Midbrain (tissue), 1 donor: ENCODE measurements around the gene TLCD4.
"Not testable (repeated sequence)": the region's sequence is repeated elsewhere in the genome, so short reads cannot be mapped to it uniquely, and the experiment has no call there.

ENCODE experiments used
- DNase-seq: peaks from one replicate; lab custom pipeline; 2025; lab: John Stamatoyannopoulos, UW

The TLCD4 gene, protein sequence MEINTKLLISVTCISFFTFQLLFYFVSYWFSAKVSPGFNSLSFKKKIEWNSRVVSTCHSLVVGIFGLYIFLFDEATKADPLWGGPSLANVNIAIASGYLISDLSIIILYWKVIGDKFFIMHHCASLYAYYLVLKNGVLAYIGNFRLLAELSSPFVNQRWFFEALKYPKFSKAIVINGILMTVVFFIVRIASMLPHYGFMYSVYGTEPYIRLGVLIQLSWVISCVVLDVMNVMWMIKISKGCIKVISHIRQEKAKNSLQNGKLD

DNA sequence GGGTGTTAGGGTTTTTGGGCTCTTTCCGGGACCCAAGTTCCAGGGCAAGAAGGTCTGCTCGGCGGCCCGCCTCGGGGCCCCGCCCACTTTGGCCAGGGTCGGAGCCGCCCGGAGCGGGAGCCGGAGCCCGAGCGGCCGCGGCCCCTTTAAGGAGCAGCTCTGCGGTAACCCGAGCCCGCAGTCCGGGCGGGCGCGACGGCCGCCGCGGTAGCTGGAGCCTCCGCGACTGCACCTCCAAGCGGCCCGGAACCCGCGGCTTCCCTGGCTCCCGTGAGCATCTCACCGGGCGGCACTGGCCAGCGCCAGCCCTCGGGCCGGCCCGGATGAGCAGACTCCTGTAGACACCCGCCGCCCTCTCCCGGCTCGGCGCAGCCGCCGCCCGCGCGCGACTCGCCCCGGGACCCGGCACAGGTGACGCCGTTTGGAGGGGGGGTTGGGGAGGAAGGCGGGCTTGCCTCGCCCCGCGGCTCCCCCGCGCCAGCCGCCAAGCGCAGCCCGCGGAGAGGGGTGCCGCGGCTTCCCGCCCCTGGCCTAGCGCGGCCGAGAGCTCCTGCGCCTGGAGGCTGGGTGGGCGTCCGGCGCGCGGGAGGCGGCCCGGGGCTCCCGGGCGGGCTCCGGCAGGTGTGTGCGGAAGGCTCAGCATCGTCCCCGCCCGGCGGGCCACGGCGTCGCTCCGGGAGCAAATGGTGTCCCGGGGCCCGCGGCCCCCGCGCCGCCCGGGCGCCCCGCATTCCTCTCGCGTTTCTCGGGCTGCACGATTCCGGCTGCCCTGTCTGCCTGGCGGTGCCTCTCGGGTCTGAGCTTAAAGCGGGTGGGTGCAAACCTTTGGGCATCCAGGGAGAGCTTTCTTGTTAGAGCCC, at the start of gene TLCD4:
Gene TLCD4, plus strand, starts transcription at position 149 of the 860 bp plus-strand sequence. CDS start 26,547 bp downstream, outside the sequence.
- peak; percentile 70 for DNase-seq

DNA sequence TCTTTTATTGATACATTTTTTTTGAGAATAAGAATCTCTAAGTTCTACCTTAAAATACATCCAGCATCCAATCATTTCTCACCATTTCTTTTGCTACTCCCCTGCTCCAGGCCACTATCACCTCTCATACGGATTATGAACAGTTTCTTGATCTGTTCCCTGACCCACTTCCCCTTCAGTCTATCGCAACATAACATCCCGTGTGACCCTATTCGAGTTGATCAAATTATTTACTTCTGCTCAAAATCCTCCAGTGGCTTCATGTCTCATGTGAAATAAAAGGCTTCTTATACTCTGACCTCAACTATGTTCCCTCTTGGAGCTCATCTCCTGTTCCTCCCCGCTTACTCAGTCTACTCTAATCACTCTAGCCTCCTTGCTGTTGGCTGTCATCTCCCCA, 49.6 kb upstream of the TLCD4 start:
- DNase-seq = no peak

DNA sequence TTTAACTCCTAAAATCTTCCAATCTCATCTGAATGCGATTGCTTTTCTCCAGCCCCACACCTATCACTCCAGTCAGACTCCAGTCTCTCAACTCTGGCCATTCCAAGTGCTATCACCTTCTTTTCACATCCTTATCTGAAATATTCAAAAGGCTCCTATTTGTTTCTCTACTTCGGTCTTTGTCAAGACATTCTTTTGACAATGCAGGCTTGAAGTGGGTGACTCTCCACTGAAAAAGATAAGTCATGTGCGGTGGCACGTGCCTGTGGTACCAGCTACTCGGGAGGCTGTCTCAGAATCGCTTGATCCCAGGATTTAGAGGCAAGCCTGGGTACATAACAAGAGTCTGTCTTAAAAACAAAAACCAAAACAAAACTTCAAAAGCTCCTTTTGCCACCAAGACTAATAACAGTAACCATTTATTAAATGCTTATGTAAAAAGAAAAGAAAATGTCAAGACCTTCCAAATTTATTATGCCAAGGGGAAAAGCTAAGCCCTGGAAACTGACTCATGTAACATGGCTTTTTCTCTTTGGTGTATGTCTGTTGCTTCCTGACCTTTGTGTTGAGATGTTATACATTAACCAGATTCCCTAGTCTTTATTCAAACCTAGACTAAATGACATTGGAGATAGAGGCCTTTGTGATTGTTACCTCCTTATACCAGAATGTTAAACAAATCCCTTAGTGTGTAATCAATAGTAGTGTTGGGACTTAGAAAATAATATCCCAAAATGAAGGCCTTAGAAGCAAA, 48.0 kb upstream of the TLCD4 start:
- no peak for DNase-seq

DNA sequence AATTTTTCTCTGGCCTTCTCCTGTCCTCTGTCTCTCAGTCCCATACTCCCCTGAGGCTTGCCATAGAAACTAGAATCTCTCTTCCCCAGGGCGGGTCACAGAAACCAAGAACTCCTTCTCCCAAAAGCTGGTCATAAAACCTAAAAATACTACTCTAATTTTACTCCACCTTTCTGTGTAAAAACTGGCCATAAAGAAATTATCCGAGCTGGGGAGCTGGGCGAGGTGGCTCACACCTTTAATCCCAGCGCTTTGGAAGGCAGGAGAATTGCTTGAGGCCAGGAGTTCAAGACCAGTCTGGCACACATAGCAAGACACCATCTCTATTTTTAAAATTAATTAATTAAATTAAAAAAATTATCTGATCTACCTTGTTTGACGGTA, 47.5 kb upstream of the TLCD4 start:
- DNase-seq = no peak

DNA sequence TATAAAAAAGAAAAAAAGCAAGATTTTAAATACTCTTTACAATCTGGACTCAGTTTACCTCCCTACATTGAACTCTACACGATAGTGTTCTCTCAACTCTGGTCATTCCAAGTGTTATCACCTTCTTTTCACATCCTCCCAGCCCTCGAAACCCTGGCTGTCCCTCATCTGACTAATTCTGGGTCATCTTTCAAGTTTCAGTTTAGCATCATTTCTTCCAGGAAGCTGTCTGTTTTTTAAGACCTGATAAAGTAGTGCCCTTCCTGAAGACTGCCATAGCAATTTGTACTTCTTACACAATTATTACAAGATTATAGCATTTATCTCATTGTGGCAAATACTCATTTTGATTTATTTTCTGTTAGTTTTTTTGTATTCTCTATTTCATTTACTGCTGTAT, 45.6 kb upstream of the TLCD4 start:
- DNase-seq = no peak

DNA sequence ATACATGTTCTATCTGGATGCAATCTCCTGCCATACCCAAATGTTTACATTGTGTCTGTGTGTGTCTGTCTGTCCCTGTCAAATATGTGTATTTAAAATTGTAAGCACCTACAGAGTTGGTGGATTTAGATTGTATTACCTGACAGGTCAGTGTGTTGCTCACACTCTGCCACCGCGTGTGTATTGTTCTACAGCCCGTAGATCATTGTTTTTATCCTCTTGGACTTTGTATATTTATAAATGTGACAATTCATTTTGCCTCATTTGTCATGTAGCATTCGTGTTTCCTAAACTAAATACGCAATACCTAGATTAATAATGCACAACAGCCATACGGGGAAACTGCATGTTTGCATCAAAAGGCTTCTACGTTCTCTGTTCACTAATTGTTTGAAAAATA, 45.0 kb upstream of the TLCD4 start:
- DNase-seq = no peak

DNA sequence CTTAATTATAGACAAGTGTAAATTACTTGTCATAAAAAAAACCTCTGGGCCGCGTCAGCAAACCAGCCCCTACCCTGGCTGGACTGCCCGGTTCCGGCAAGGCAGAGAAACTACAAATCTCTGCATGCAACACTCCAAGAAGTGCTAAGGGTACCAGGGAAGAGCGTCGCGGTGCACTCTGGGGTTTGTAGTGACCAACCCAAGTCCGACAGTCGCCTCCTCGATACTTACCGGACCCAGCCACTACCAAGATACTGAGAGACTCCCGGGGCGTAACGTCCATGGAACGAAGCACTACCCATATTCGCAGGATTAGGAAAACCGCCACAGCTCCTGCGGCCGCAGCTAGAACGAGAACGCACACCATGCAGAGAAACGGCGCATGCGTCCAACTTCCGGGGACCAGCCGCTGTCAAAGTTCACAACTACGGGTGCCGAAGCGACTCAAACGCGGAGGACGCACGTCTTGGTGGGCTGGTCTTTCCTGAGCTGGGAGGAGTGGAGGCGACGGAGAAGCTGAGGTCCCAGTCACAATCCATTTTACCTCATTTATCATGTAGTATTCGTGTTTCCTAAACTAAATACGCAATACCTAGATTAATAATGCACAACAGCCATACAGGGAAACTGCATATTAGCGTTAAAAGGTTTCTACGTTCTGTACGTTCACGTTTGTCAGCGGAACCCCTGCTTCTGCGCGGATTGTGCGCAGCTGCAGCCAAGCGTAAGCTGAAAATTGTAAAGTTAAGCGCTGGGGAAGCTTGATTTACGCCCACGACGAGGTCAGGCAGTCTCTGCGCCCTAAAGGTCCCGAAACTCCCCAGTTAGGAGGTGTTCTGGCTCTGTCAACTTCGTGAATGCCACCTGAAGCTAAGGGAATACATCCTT, 44.4 kb upstream of the TLCD4 start, which contains the start of gene ALG14:
Gene ALG14, minus strand, starts transcription at position 420 of the 888 bp plus-strand sequence. Its CDS starts 53 bp downstream, at position 367.
- DNase-seq = peak; percentile 96

DNA sequence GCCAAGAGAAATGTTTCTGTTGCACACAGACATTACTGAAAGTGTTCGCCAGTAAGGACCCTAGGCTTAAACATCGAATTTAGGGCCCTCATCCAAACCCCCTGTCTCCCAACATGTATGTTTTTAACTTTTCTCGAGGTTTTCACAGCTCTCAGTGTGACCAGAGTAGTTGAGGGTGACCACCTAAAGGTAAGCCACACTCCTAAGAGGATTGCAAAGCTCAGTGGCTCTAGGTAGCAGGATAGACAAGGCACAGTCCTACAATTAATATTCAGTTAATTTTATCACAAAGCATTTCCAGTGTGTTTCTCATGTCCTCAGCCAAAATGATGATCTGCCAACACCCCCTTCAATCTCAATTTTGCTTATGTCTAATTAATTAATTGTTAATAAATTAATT, 43.7 kb upstream of the TLCD4 start:
- no peak for DNase-seq

DNA sequence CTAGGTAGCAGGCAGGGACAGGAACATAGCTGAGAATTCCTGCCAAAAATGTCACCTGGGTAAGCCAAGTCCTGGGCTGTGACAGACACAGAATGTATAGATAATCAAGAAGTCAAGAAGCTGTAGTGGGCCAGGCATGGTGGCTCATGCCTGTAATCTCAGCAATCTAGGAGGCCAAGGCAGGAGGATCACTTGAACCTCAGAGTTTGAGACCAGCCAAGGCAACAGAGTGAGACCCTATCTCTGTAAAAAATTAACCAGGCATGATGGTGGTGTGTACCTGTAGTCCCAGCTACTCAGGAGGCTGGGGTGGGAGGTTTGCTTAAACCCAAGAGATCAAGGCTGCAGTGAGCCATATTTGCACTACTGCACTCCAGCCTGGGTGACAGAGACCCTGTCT, 41.1 kb upstream of the TLCD4 start:
- DNase-seq = no peak

DNA sequence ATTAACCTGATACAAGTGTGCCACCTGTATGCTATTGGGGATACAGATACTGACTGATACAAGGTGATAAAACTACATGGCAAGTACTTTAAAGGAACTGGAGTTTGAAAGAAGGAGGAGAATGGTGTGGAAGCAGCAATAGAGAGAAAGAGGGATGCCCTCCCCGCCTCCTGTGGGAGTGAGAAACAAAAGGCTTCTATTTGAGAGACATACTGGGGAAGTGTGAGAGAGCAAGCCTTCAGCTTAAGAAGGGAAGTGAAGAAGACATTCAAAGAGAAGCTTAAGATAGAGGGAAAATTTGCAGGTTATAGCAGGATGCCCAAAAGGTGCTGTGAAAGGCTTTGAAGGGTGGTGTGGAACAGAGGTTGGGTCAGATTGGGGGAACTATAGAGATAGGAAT, 36.7 kb upstream of the TLCD4 start:
- DNase-seq = peak; percentile 3

DNA sequence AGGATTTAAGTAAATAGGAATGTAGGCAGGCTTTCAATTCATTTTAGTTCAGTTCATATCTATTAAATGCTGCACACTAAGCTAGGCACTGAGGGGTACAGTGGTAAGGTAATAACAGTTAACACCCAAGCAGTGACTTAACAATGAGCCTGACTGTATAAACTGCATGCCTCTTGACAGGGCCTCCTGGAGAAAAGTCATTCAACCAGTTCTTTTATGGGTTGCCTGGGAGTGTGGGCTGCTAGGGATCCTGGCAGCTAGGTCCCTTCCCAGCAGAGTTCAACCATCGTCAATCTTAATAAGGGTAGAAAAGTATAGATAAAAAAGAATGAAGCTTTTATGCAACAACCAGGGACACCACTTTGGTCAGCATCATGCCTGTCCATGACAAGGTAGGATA, 36.3 kb upstream of the TLCD4 start:
- no peak for DNase-seq

DNA sequence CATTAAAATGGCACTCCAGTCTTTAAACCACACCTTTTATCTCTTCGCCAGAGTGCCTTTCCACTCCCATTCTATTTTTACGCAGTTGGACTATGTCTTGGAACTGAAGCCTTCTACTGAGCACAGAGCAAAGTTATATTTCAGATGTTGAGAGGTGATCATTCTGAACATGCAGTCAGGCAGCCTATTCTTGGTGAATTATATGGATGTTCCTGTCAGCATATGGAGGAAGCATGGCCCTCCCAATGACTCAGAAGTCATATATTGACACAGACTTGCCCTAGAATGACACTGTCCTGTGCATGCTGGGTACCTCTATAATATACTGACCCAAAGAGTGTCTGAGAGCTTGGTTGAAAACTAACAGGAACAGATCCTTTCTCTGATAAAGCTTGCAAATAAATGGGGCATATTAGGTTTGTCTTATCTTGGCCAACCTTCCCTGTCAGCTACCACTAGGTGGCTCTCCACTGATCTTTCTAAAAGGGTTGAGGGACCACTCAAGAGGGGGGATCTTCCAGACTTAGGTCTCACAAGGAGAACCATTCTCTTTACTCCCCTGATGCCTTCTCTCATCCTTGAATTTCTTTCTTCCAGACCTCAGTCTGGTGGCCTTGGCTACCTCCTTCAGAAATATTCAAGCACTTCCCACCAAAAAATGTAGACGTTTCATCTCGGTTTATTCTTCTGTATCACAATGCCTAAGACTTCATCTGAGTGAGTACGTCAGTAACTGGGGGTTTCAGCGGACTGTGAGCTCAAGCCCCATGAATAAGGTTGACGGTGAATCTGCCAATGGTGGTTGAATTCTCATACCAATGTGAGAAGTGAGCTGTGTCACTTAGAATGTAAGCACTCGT, 32.6 kb upstream of the TLCD4 start:
- DNase-seq = peak; percentile 73

DNA sequence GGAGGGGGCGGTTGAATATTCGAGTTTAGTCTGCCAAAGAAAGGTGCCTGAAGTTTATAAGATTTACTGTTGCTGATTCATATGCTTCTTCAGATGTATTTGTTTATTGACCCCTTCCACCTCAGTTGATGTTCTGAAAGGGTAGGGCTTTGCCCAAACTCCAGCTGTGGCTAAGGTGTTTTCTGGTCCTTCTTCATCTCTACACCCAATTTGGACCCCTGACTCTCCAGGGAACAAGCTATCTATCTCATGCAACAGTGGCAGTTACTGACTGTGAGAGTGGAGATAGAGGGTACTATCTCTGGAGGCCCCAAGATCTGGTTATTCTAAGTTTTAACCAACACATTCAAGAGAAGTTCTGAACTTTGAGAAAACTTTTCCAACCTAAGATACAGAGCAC, 31.8 kb upstream of the TLCD4 start:
- DNase-seq = no peak

DNA sequence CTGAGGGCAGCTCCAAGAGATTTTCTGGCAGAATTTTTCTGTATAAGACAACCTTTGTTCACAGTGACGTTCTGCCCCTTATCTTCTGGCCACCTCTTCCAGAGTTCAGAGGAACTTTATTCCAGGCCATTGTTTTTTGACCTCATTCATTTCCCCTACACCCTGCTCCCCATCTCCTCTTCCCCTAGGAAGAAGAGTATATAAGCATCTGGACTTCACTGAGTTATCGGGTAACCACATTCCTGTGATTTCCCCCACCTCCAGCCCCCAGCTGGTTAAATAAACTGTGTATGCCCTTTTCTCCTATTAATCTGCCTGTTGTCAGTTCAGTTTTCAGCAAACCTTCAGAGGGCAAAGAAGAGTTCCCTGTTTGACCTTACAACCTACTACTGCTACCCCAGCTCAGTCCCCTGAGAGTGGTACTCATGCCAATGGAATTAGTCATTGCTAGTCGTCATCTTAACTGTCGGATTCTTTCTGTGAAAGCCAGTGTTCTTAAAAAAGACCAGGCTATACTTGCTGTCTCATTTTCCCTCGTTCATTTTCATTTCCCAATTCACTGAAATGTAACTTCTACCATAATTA, 30.1 kb upstream of the TLCD4 start:
- DNase-seq = no peak

DNA sequence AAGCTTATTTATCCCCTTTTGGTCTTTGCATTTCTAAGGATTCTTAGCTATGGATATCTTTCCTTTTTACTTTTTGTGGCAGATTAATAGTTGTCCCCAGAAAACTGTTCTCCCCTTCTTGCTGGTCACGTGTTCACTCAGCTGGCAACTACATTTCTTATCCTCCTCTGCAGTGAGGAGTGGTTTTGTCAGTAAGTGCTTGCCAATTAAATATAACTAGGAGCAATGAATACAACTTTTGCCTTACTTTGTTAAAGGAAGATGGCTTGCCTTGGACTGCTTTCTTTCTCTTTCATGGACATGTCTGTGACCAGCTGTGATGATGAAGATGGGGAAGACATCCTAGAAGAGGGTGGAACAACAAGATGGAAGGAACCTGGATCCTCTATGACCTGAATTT, 28.9 kb upstream of the TLCD4 start:
- DNase-seq = no peak

DNA sequence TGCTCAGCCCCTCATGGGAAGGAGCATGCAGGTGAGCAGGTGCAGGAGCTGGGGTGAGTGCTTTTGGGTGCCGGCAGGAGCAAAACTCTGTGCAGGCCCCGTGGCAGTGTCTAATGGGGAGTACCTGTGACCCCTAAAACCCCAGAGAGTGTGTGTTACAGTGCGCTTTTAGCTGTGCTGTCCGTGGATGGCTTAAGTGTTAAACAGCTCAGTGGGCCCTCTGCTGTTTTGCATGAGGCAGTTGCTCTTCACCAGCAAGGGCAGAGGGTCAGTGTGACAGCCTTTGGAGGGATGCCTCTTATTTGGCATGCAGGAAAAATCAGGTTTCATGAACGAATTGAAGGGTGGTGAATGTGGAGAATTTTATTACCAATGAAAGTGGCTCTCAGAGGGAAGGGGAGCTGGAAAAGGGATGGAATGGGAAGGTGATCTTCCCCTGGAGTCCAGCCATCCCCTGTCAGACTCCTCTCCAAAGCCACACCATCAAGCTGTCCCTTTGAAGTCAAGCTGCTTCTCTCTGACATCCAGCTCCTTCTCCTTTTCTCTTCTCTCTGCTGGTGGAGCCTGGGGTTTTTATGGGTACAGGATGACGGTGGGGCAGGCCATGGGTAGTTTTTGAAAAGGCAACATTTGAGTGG, 27.4 kb upstream of the TLCD4 start:
- no peak for DNase-seq

DNA sequence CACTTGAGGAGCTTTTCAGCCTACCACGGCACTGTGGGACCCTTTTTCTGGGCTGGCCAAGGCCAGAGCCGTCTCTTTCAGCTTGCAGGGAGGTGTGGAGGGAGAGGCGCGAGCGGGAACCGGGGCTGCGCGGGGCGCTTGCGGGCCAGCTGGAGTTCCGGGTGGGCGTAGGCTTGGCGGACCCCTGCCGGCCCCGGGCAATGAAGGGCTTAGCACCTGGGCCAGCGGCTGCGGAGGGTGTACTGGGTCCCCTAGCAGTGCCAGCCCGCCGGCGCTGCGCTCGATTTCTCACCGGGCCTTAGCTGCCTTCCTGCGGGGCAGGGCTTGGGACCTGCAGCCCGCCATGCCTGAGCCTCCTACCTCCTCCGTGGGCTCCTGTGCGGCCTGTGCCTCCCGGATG, 25.9 kb upstream of the TLCD4 start:
- not testable (repeated sequence) for DNase-seq

DNA sequence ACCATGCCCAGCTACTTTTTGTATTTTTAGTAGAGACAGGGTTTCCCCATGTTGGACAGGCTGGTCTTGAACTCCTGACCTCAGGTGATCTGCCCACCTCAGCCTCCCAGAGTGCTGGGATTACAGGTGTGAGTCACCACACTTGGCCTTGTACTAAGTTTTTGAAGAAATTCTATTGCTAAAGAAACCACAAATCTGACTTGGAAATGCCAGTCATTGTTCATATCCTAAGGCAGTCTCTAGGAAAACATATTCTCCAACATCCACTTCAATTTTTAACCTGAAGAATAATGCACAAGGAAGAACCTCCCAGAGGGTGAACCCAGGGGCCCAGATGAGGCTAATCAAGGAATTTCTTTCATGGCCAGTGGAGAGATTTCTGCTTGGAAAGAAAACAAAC, 24.3 kb upstream of the TLCD4 start:
- not testable (repeated sequence) for DNase-seq

DNA sequence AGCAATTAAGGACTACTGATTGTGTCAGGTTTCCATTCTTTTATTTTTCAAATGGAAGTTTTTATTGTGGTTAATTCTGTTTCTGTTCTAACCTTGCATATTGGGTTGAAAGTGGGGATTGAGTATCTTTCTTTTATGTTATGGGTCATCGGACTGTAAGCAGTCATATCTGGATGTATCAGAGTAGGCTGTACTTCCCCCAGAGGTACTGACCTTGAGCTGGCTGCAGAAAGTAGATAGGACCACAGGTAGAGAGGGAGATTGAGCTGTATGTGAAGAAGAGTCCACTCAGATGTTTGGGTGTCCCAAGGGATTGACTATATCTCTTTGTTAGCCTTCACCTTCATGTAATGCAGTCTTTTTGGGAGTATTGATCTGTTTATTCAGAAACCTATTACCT, 23.9 kb upstream of the TLCD4 start:
- DNase-seq = no peak

DNA sequence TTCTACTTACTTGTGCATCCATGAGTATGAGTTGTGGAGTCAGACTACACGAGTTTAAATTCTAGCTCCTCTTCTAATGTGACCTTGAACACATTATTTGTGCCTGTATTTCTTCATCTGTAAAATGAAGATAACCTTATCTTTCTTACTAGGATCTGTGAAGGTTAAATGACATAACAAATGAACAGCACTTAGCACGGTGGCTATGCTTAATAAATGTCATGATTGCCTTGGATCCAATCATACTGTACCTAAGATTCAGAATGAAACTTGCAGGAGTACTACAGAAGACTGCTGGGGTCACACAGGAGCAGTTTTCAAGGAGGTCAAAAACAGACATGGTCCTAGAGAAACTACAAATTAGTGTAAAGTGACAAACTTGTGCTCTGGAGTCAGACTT, 22.2 kb upstream of the TLCD4 start:
- DNase-seq = no peak
